ACHN (cell line): Measurements from ENCODE around the gene TLL1.
A peak's percentile ranks its signal among the peaks of the same experiment; 100 is the strongest.

Experiments used
- DNase-seq: peaks from one replicate; pipeline ENCODE4 v3.0.0-alpha.2; 2015
- in situ Hi-C: cut with HindIII; loops from 2 replicates; pipeline ENCODE4 v1.10.0; 2017; ENCODE audit warnings: low sequenced_read_pairs, low pct_ligation_motif_present, low pct_unique_long_range_greater_than_20kb

Gene TLL1

GRCh38 chr4:165964591-165964990 lies 91.6 kb downstream of the TLL1 start:
- in situ Hi-C loops = no loop called here
- DNase-seq = no peak

- in situ Hi-C loops = no loop called here
- DNase-seq = peak; percentile 0
Observed at GRCh38 chr4:165965503-165965902, 92.5 kb downstream of the TLL1 start.

GRCh38 chr4:165966833-165967232 lies 93.8 kb downstream of the TLL1 start:
- no peak for DNase-seq
- in situ Hi-C loops = no loop called here

- no peak for DNase-seq
- in situ Hi-C loops = no loop called here
Observed at GRCh38 chr4:165967486-165967885, 94.4 kb downstream of the TLL1 start.

GRCh38 chr4:165970703-165971420 lies 97.8 kb downstream of the TLL1 start:
- DNase-seq = no peak
- in situ Hi-C loops = no loop called here

- in situ Hi-C loops = no loop called here
- DNase-seq = no peak
Observed at GRCh38 chr4:165971446-165971845, 98.4 kb downstream of the TLL1 start.

- in situ Hi-C loops = no loop called here
- DNase-seq = no peak
Observed at GRCh38 chr4:165971933-165972332, 98.9 kb downstream of the TLL1 start.

- in situ Hi-C loops = no loop called here
- no peak for DNase-seq
Observed at GRCh38 chr4:165972747-165973146, 99.7 kb downstream of the TLL1 start.

GRCh38 chr4:165982934-165983333 lies 109.9 kb downstream of the TLL1 start:
- in situ Hi-C loops = no loop called here
- DNase-seq = no peak

- no peak for DNase-seq
- in situ Hi-C loops = no loop called here
Observed at GRCh38 chr4:165986956-165987698, 114.1 kb downstream of the TLL1 start.

- no peak for DNase-seq
- in situ Hi-C loops = no loop called here
Observed at GRCh38 chr4:165991325-165992180, 118.5 kb downstream of the TLL1 start.

GRCh38 chr4:165992283-165992682 lies 119.2 kb downstream of the TLL1 start:
- in situ Hi-C loops = no loop called here

GRCh38 chr4:165994701-165995100 lies 121.7 kb downstream of the TLL1 start:
- in situ Hi-C loops = no loop called here
- DNase-seq = no peak

More at GRCh38 chr4:165992283-165992682, 119.2 kb downstream of the TLL1 start:
- DNase-seq = no peak

- DNase-seq = no peak
- in situ Hi-C loops = no loop called here
Observed at GRCh38 chr4:166003811-166004210, 130.8 kb downstream of the TLL1 start.

GRCh38 chr4:166006217-166006616 lies 133.2 kb downstream of the TLL1 start:
- in situ Hi-C loops = no loop called here
- DNase-seq = no peak

GRCh38 chr4:166008510-166008909 lies 135.5 kb downstream of the TLL1 start:
- no peak for DNase-seq
- in situ Hi-C loops = no loop called here

GRCh38 chr4:166012129-166013030 lies 139.3 kb downstream of the TLL1 start:
- peak; percentile 9 for DNase-seq
- in situ Hi-C loops = no loop called here

GRCh38 chr4:166014411-166014810 lies 141.4 kb downstream of the TLL1 start:
- in situ Hi-C loops = no loop called here
- no peak for DNase-seq
